Adrenal gland (tissue), 12 donors: ENCODE measurements around the gene SCN2B. TPM values are rescaled to one million over a fixed set of nuclear protein-coding genes. Genes with fewer than 3 reads are reported as not detected.

Experiments
- DNase-seq, 7 donors: peaks; one replicate each; pipeline ENCODE4 v3.0.0-alpha.2; 2019 to 2020
- H3K27ac ChIP-seq, 5 donors: fragments of 200-600 bp; sonication (generic) in 4 of 5; 1 replicate in 3 of 5; 2 replicates in 2 of 5; pipeline versions ENCODE4 v1.5.1 to v1.8.0; 2016 to 2020; ENCODE audit warnings: mild to moderate bottlenecking in 1 of 5
- H3K27me3 ChIP-seq: fragments of 200-600 bp; 2 replicates; pipeline ENCODE4 v1.8.0; 2021
- H3K36me3 ChIP-seq, 2 donors: fragments of 200-600 bp; replicated peaks in 1 of 2; 1 replicate in 1 of 2; 2 replicates in 1 of 2; pipeline versions ENCODE4 v1.5.1 to v1.8.0; 2018 to 2022
- H3K4me1 ChIP-seq, 2 donors: fragments of 200-600 bp; replicated peaks in 1 of 2; 1 replicate in 1 of 2; 2 replicates in 1 of 2; pipeline versions ENCODE4 v1.5.1 to v1.8.0; 2018 to 2021
- H3K4me3 ChIP-seq, 4 donors: fragments of 200-600 bp; sonication (generic) in 3 of 4; one replicate each; pipeline ENCODE4 v1.5.1; 2016 to 2018
- H3K9me3 ChIP-seq, 3 donors: fragments of 200-600 bp; sonication (generic) in 1 of 3; replicated peaks in 1 of 3; 1 replicate in 2 of 3; 2 replicates in 1 of 3; pipeline versions ENCODE4 v1.5.1 to v1.8.0; 2016 to 2021
- POLR2A ChIP-seq, 2 donors: fragments of 450-650 bp; IDR thresholded peaks; one replicate each; pipeline ENCODE4 v1.6.1; 2017; ENCODE audit warnings: antibody characterized with exemption in 2 of 2, mild to moderate bottlenecking in 2 of 2, moderate library complexity in 1 of 2
- WGBS, 4 donors: extraction: QIAGEN DNeasy Blood & Tissue Kit in 2 of 4; methylation state at CpG; one replicate each; pipeline versions ENCODE4 v1.1.5 to v1.1.7; 2013 to 2017; 5-methylcytosine and 5-hydroxymethylcytosine counted together
- intact Hi-C, 2 donors: fragments of 100-400 bp; cut with DNase I; formaldehyde crosslinking; loops; one replicate each; pipeline versions ENCODE4 v1.14.1 to v1.15.0; 2022 to 2023
- polyA plus RNA-seq, 3 donors: library from polyadenylated mRNA; stranded (reverse); fragments of 200-250 nt in 2 of 3; fragments of 350-450 nt in 1 of 3; fragmentation: Illumina TruSeq in 1 of 3; extraction: RNeasy Lipid Tissue Mini Kit (QIAGEN cat#74804) in 1 of 3; gene quantifications; one replicate each; pipeline ENCODE4 v1.2.3, GENCODE V29; 2013 to 2014
- total RNA-seq, 9 donors: library from RNA; depleted of rRNA in 4 of 9; stranded (reverse); fragments of >200 nt in 4 of 9; fragments of 120-200 nt in 1 of 9; fragmentation: NEBNext Ultra II Directional in 1 of 9; extraction: Animal tissue kit (Norgen Biotek cat#: 25700) in 1 of 9; gene quantifications; one replicate each; pipeline versions ENCODE4 v1.1.0 to v1.2.4, GENCODE V29; 2013 to 2023
- TF ChIP-seq, protein P1 (sequence below), 6 experiments: fragments of 450-650 bp in 4 of 6; fragments of 200-600 bp in 2 of 6; sonication (generic) in 1 of 6; IDR thresholded peaks; 1 replicate in 5 of 6; 2 replicates in 1 of 6; pipeline versions ENCODE4 v1.5.1 to v1.8.0; 2016 to 2021; ENCODE audit warnings: antibody characterized with exemption in 6 of 6, mild to moderate bottlenecking in 2 of 6, moderate library complexity in 1 of 6
- donor health status: healthy with polysubstance abuse.
- donor health status: Bipolar disorder and iron deficiency.
- donor health status: DM: yes; HTN: yes; CAD: no.
- donor health status: DM: no; HTN: no; CAD: no.
- donor health status: DM: no; HTN: no; CAD: no.
- donor health status: DM: yes; HTN: yes; CAD: no.

The SCN2B gene
- total and polyA plus RNA-seq, 12 donors, result 0.09 to 0.96 (median 0.38) TPM

DNA sequence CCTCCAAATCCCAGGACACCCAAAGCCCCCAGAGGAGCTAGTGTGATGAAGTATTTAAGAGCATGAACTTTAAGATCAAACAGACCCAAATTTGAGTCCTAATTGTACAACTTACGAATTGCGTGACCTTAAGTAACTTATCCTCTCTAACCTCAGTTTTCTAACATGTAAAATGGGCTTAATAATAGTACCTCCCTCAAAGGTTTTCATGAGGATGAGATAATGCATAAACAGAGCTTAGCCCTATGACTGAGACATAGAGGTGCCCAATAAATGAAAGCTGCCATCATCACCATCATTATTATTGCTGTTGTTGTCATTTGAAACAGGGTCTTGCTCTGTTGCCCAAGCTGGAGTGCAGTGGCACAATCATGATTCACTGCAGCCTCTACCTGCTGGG, 9.2 kb downstream of the SCN2B start:
- intact Hi-C loops, result no loop called here
- no peak overlapping the region for H3K4me3 ChIP-seq
- DNase-seq, result no peak
- H3K9me3 ChIP-seq, result no peaks in the 10 kb centered on the region
- WGBS, 4 donors, result 70 to 78% (median 75%) methylated on average over 2 of the region's 2 CpGs
- no peak overlapping the region for H3K27ac ChIP-seq
- no peaks in the 10 kb centered on the region for H3K36me3 ChIP-seq
- H3K27me3 ChIP-seq, result peaks cover 3% of the 10 kb centered on the region
- peaks cover 0 to 9% of the 10 kb centered on the region in 2 donors for H3K4me1 ChIP-seq
- TF ChIP-seq POLR2A (IDR thresholded peaks at IDR 0.05), result no peak
- TF ChIP-seq, protein P1, sequence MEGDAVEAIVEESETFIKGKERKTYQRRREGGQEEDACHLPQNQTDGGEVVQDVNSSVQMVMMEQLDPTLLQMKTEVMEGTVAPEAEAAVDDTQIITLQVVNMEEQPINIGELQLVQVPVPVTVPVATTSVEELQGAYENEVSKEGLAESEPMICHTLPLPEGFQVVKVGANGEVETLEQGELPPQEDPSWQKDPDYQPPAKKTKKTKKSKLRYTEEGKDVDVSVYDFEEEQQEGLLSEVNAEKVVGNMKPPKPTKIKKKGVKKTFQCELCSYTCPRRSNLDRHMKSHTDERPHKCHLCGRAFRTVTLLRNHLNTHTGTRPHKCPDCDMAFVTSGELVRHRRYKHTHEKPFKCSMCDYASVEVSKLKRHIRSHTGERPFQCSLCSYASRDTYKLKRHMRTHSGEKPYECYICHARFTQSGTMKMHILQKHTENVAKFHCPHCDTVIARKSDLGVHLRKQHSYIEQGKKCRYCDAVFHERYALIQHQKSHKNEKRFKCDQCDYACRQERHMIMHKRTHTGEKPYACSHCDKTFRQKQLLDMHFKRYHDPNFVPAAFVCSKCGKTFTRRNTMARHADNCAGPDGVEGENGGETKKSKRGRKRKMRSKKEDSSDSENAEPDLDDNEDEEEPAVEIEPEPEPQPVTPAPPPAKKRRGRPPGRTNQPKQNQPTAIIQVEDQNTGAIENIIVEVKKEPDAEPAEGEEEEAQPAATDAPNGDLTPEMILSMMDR (IDR thresholded peaks at IDR 0.05), result no peak

DNA sequence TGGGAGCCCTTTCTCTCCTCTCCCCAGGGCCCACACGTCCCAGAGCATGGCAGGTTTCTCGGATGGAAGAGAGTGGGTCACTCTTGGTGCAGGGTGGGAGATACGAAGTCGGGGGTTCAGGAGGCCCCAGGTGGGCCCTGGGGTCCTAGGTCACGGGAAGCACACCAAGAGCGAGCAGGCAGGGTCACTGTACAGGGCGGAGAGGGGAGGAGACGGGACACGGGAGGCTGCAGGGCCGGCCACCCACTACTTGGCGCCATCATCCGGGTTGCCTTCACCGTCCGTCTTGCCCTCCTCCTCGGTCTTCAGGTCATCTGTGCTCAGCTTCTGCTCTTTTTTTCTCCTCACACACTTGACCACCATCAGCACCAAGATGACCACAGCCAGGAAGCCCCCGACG, 9.8 kb downstream of the SCN2B start:
- Histone ChIP-seq H3K27ac (no peak overlapping the region), H3K4me3 (no peak overlapping the region), H3K27me3 (no peaks in the 10 kb centered on the region), H3K36me3 (no peaks in the 10 kb centered on the region), H3K4me1 (peaks cover 0 to 6% of the 10 kb centered on the region in 2 donors), H3K9me3 (no peaks in the 10 kb centered on the region)
- intact Hi-C loops, result no loop called here
- 79 to 88% (median 81%) methylated on average over 13 to 17 of the region's 17 CpGs for WGBS, 4 donors
- TF ChIP-seq POLR2A (IDR thresholded peaks at IDR 0.05), result no peak
- TF ChIP-seq, protein P1 (IDR thresholded peaks at IDR 0.05), result no peak
- DNase-seq, result no peak

GRCh38 chr11:118164885-118165284, 11.6 kb downstream of the SCN2B start:
- Histone ChIP-seq H3K4me1 (no peaks in the 10 kb centered on the region), H3K36me3 (no peaks in the 10 kb centered on the region), H3K27ac (no peak overlapping the region), H3K27me3 (no peaks in the 10 kb centered on the region), H3K4me3 (no peak overlapping the region), H3K9me3 (no peaks in the 10 kb centered on the region)
- DNase-seq, result no peak
- TF ChIP-seq POLR2A (IDR thresholded peaks at IDR 0.05), result no peak
- TF ChIP-seq, protein P1 (IDR thresholded peaks at IDR 0.05), result no peak
- intact Hi-C loops, result no loop called here
- WGBS, 4 donors, result 53 to 69% (median 56%) methylated on average over 1 to 2 of the region's 2 CpGs

DNA sequence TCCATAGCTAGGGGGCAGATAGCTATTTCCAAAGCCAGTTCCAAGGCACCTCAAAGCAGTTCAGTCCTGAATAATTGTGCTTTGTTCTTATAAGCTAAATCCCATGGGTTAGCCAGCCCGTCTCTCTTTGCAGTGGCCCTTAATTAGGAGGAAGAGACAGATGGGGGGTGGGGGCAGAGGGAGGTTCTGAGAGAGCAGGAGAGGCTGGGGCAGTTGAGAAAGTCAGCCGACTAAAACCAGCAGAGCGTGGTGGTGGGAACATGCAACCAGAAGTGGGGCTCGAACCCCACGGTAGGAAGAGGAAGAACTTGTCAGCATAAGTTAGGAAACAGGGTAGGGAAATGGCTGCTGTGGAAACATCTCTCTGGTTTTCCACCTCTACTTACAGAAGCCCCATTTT, 12.9 kb downstream of the SCN2B start:
- no peak for TF ChIP-seq POLR2A (IDR thresholded peaks at IDR 0.05)
- TF ChIP-seq, protein P1 (IDR thresholded peaks at IDR 0.05), result no peak
- H3K27me3 ChIP-seq, result no peaks in the 10 kb centered on the region
- H3K4me1 ChIP-seq, result no peaks in the 10 kb centered on the region
- H3K36me3 ChIP-seq, result no peaks in the 10 kb centered on the region
- H3K4me3 ChIP-seq, result no peak overlapping the region
- WGBS, 4 donors, result 61 to 73% (median 68%) methylated on average over 5 of the region's 5 CpGs
- no peak overlapping the region for H3K27ac ChIP-seq
- no peak for DNase-seq
- no peaks in the 10 kb centered on the region for H3K9me3 ChIP-seq
- intact Hi-C loops, result no loop called here
